Rectal smooth muscle tissue (tissue), 1 donor: ENCODE measurements around the gene GPS2.

Experiments used
- H3K27ac ChIP-seq: one replicate; pipeline ENCODE4 v1.7.0; 2013; ENCODE audit warnings: low read depth, low read length, inconsistent platforms
- H3K27me3 ChIP-seq: one replicate; pipeline ENCODE4 v1.7.0; 2013; ENCODE audit warnings: low read length; ENCODE audit not compliant: control insufficient read depth, insufficient read depth
- H3K36me3 ChIP-seq: one replicate; pipeline ENCODE4 v1.7.0; 2013; ENCODE audit warnings: low read length; ENCODE audit not compliant: control insufficient read depth, insufficient read depth
- H3K4me1 ChIP-seq: one replicate; pipeline ENCODE4 v1.7.0; 2013; ENCODE audit warnings: low read length; ENCODE audit not compliant: control insufficient read depth, insufficient read depth
- H3K4me3 ChIP-seq: one replicate; pipeline ENCODE4 v1.7.0; 2013; ENCODE audit warnings: low read length
- H3K9ac ChIP-seq: one replicate; pipeline ENCODE4 v1.7.0; 2013; ENCODE audit warnings: low read length

Gene GPS2

GRCh38 chr17:7281074-7281952, 33.8 kb downstream of the GPS2 start, which contains the start of gene SLC2A4:
Gene SLC2A4 (plus strand): TSS chr17:7281718. CDS start chr17:7281935, 217 bp downstream.
- Histone ChIP-seq H3K4me1 (peaks cover 15% of the 10 kb centered on the region), H3K4me3 (peak within 1 kb of the TSS; percentile 69), H3K36me3 (peaks cover 6% of the 10 kb centered on the region), H3K27ac (peak within 1 kb of the TSS; percentile 94), H3K27me3 (no peaks in the 10 kb centered on the region), H3K9ac (peak within 1 kb of the TSS; percentile 46)

- peaks cover 15% of the 10 kb centered on the region for H3K4me1 ChIP-seq
- H3K27me3 ChIP-seq = no peaks in the 10 kb centered on the region
- H3K4me3 ChIP-seq = peak overlapping the region; percentile 69
- H3K36me3 ChIP-seq = peaks cover 6% of the 10 kb centered on the region
- H3K27ac ChIP-seq = peak overlapping the region; percentile 81
- peak overlapping the region; percentile 6 for H3K9ac ChIP-seq
Observed at GRCh38 chr17:7280519-7281073, 34.6 kb downstream of the GPS2 start.

- H3K27ac ChIP-seq = no peak overlapping the region
- peaks cover 2% of the 10 kb centered on the region for H3K36me3 ChIP-seq
- no peak overlapping the region for H3K9ac ChIP-seq
- H3K27me3 ChIP-seq = no peaks in the 10 kb centered on the region
- H3K4me1 ChIP-seq = peaks cover 15% of the 10 kb centered on the region
- H3K4me3 ChIP-seq = no peak overlapping the region
Observed at GRCh38 chr17:7279448-7279847, 35.7 kb downstream of the GPS2 start.

- H3K27me3 ChIP-seq = peaks cover 9% of the 10 kb centered on the region
- H3K27ac ChIP-seq = no peak overlapping the region
- H3K36me3 ChIP-seq = no peaks in the 10 kb centered on the region
- H3K9ac ChIP-seq = no peak overlapping the region
- H3K4me3 ChIP-seq = no peak overlapping the region
- no peaks in the 10 kb centered on the region for H3K4me1 ChIP-seq
Observed at GRCh38 chr17:7266784-7267183, 48.4 kb downstream of the GPS2 start.

GRCh38 chr17:7263801-7264078, 51.4 kb downstream of the GPS2 start:
- H3K4me1 ChIP-seq = no peaks in the 10 kb centered on the region
- no peak overlapping the region for H3K27ac ChIP-seq
- no peak overlapping the region for H3K9ac ChIP-seq
- peak overlapping the region; percentile 55 for H3K4me3 ChIP-seq
- H3K36me3 ChIP-seq = peaks cover 2% of the 10 kb centered on the region
- H3K27me3 ChIP-seq = peaks cover 12% of the 10 kb centered on the region

GRCh38 chr17:7262935-7263800, 52.0 kb downstream of the GPS2 start:
- no peak overlapping the region for H3K27ac ChIP-seq
- H3K4me1 ChIP-seq = no peaks in the 10 kb centered on the region
- peak overlapping the region; percentile 84 for H3K9ac ChIP-seq
- peak overlapping the region; percentile 55 for H3K4me3 ChIP-seq
- peaks cover 12% of the 10 kb centered on the region for H3K27me3 ChIP-seq
- peaks cover 5% of the 10 kb centered on the region for H3K36me3 ChIP-seq
